ENCODE measurements around the gene PTPRG. TPM values are rescaled to one million over a fixed set of nuclear protein-coding genes. Genes with fewer than 3 reads are reported as not detected.

Gene PTPRG
- total RNA-seq, 4 donors from 2014 or later, result 21.1 to 54.2 (median 30.6) TPM

- Histone ChIP-seq H3K27ac (no peak overlapping the region), H3K27me3 (no peaks in the 10 kb centered on the region), H3K4me1 (peaks cover 39 to 45% of the 10 kb centered on the region in 2 donors), H3K9me3 (no peaks in the 10 kb centered on the region), H3K36me3 (no peaks in the 10 kb centered on the region), H3K4me3 (no peak overlapping the region)
- TF ChIP-seq POLR2A (IDR thresholded peaks at IDR 0.05), result no peak
- no peak for TF ChIP-seq CTCF (IDR thresholded peaks at IDR 0.05 in 4 of 5, conservative IDR thresholded peaks at IDR 0.05 in 1 of 5)
- intact Hi-C loops (cut with DNase I; ENCODE audit: low total_unique reads) (no loop called here), in situ Hi-C loops (cut with MboI; ENCODE audit: low sequenced_read_pairs in 4 of 4) (loop anchor here in 1 of 4 donors (25.0 kb wide), 1 partner anchor 306 kb away; the partner anchor contains the start of gene PTPRG)
- no peak for DNase-seq
- no peak for ATAC-seq
Observed at GRCh38 chr3:61868499-61868898, 307.1 kb downstream of the PTPRG start.

- Histone ChIP-seq H3K27ac (no peak overlapping the region), H3K27me3 (no peaks in the 10 kb centered on the region), H3K4me3 (no peak overlapping the region), H3K36me3 (no peaks in the 10 kb centered on the region), H3K4me1 (peaks cover 39 to 45% of the 10 kb centered on the region in 2 donors), H3K9me3 (no peaks in the 10 kb centered on the region)
- TF ChIP-seq POLR2A (IDR thresholded peaks at IDR 0.05) (no peak), CTCF (IDR thresholded peaks at IDR 0.05 in 4 of 5, conservative IDR thresholded peaks at IDR 0.05 in 1 of 5) (no peak)
- ATAC-seq, result no peak
- intact Hi-C loops (cut with DNase I; ENCODE audit: low total_unique reads) (no loop called here), in situ Hi-C loops (cut with MboI; ENCODE audit: low sequenced_read_pairs in 4 of 4) (loop anchor here in 1 of 4 donors (25.0 kb wide), 1 partner anchor 307 kb away; the partner anchor contains the start of gene PTPRG)
- no peak for DNase-seq
Observed at GRCh38 chr3:61869371-61869770, 308.0 kb downstream of the PTPRG start.

- DNase-seq (no peak), ATAC-seq (no peak)
- intact Hi-C loops (cut with DNase I; ENCODE audit: low total_unique reads) (loop anchor here (5.0 kb wide), 1 partner anchor 56 kb away; no protein-coding TSS in a partner anchor), in situ Hi-C loops (cut with MboI; ENCODE audit: low sequenced_read_pairs in 4 of 4) (loop anchor here in 1 of 4 donors (25.0 kb wide), 1 partner anchor 309 kb away; the partner anchor contains the start of gene PTPRG)
- peak overlapping the region in 1 of 4 donors; percentile 7 for H3K27ac ChIP-seq
- H3K4me1 ChIP-seq, result peaks cover 38 to 48% of the 10 kb centered on the region in 2 donors
- H3K27me3 ChIP-seq, result no peaks in the 10 kb centered on the region
- TF ChIP-seq POLR2A (IDR thresholded peaks at IDR 0.05), result no peak
- TF ChIP-seq CTCF (IDR thresholded peaks at IDR 0.05 in 4 of 5, conservative IDR thresholded peaks at IDR 0.05 in 1 of 5), result no peak
- H3K4me3 ChIP-seq, result no peak overlapping the region
- no peaks in the 10 kb centered on the region for H3K36me3 ChIP-seq
- no peaks in the 10 kb centered on the region for H3K9me3 ChIP-seq
Observed at GRCh38 chr3:61871644-61872043, 310.3 kb downstream of the PTPRG start.

GRCh38 chr3:61872077-61872706 is 310.8 kb downstream of the PTPRG start:
- TF ChIP-seq POLR2A (IDR thresholded peaks at IDR 0.05) (no peak), CTCF (IDR thresholded peaks at IDR 0.05 in 4 of 5, conservative IDR thresholded peaks at IDR 0.05 in 1 of 5) (no peak)
- ATAC-seq (no peak), DNase-seq (no peak)
- peaks cover 41 to 49% of the 10 kb centered on the region in 2 donors for H3K4me1 ChIP-seq
- in situ Hi-C loops (cut with MboI; ENCODE audit: low sequenced_read_pairs in 4 of 4), result loop anchor here in 1 of 4 donors (25.0 kb wide), 1 partner anchor 310 kb away; the partner anchor contains the start of gene PTPRG
- intact Hi-C loops (cut with DNase I; ENCODE audit: low total_unique reads), result loop anchor here (5.0 kb wide), 1 partner anchor 55 kb away; no protein-coding TSS in a partner anchor
- H3K27ac ChIP-seq, result no peak overlapping the region
- no peaks in the 10 kb centered on the region for H3K9me3 ChIP-seq
- no peaks in the 10 kb centered on the region for H3K36me3 ChIP-seq
- no peaks in the 10 kb centered on the region for H3K27me3 ChIP-seq
- no peak overlapping the region for H3K4me3 ChIP-seq
